Gastrocnemius medialis (tissue), 4 donors: ENCODE data around the gene FBXO28. TPM values are rescaled to one million over a fixed set of nuclear protein-coding genes. Genes with fewer than 3 reads are reported as not detected.

Experiments used
- ATAC-seq, 2 donors: fragments of 150-250 bp; one replicate each; pipeline ENCODE4 v1.9.1; 2016
- DNase-seq, 2 donors: peaks; one replicate each; pipeline ENCODE4 v3.0.0-alpha.2; 2019
- H3K27ac ChIP-seq, 4 donors: fragments of 200-600 bp; sonication (generic); 1 replicate in 1 of 4; 2 replicates in 3 of 4; pipeline ENCODE4 v1.5.1; 2016 to 2018; ENCODE audit warnings: mild to moderate bottlenecking in 2 of 4, moderate library complexity in 1 of 4
- H3K27me3 ChIP-seq, 3 donors: fragments of 200-600 bp; sonication (generic) in 2 of 3; 1 replicate in 1 of 3; 2 replicates in 2 of 3; pipeline versions ENCODE4 v1.5.1 to v1.6.0; 2016 to 2019; ENCODE audit warnings: mild to moderate bottlenecking in 1 of 3, moderate library complexity in 1 of 3
- H3K36me3 ChIP-seq, 2 donors: fragments of 200-600 bp; sonication (generic) in 1 of 2; one replicate each; pipeline ENCODE4 v1.5.1; 2017 to 2018
- H3K4me1 ChIP-seq, 2 donors: fragments of 200-600 bp; sonication (generic) in 1 of 2; one replicate each; pipeline ENCODE4 v1.5.1; 2016 to 2017; ENCODE audit warnings: mild to moderate bottlenecking in 2 of 2
- H3K4me3 ChIP-seq, 4 donors: fragments of 200-600 bp; sonication (generic) in 3 of 4; 1 replicate in 1 of 4; 2 replicates in 3 of 4; pipeline ENCODE4 v1.5.1; 2016 to 2019; ENCODE audit warnings: mild to moderate bottlenecking in 2 of 4
- H3K9me3 ChIP-seq, 3 donors: fragments of 200-600 bp; sonication (generic) in 2 of 3; 1 replicate in 1 of 3; 2 replicates in 2 of 3; pipeline ENCODE4 v1.5.1; 2016 to 2019
- CTCF ChIP-seq, 5 experiments: fragments of 450-650 bp in 3 of 5; fragments of 200-600 bp in 2 of 5; sonication (generic) in 2 of 5; IDR thresholded peaks in 4 of 5; conservative IDR thresholded peaks in 1 of 5; 1 replicate in 4 of 5; 2 replicates in 1 of 5; pipeline ENCODE4 v1.5.1; 2016 to 2019; ENCODE audit warnings: antibody characterized with exemption in 5 of 5, mild to moderate bottlenecking in 3 of 5, moderate library complexity in 3 of 5
- POLR2A ChIP-seq, 2 donors: fragments of 450-650 bp; IDR thresholded peaks; one replicate each; pipeline ENCODE4 v1.6.1; 2017; ENCODE audit warnings: antibody characterized with exemption in 2 of 2, mild to moderate bottlenecking in 2 of 2, moderate library complexity in 2 of 2
- in situ Hi-C, 4 donors: fragments of 200-750 bp; cut with MboI; loops; one replicate each; pipeline versions ENCODE4 v1.15.0 to v1.8.0; 2017; ENCODE audit warnings: low sequenced_read_pairs in 4 of 4
- intact Hi-C: fragments of 100-400 bp; cut with DNase I; formaldehyde crosslinking; loops from one replicate; pipeline ENCODE4 v1.15.1; 2023; ENCODE audit warnings: low total_unique reads
- total RNA-seq, 4 donors: library from RNA; depleted of rRNA; stranded (reverse); fragments of >200 nt; gene quantifications; one replicate each; pipeline versions ENCODE4 v1.1.0 to v1.2.3, GENCODE V29; 2016

FBXO28 gene
- total RNA-seq, 4 donors from 2014 or later = 20.2 to 30.9 (median 27.4) TPM

DNA sequence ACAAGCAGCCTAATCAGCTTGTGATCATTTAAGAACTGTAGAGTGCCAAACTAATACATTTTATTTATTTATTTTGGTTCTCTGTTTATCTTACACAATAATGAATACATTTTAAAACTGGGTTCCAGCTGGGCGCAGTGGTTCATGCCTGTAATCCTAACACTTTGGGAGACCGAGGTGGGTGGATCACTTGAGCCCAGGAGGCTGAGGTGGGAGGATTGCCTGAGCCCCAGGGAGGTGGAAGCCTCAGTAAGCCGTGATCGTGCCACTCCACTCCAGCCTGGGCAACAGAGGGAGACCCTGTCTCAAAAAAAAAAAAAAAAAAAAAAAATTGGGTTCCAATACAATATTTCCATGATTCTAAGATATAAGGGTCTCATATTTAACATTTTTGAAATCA is 9.2 kb downstream of the FBXO28 start:
- no peak overlapping the region for H3K4me3 ChIP-seq
- intact Hi-C loops (no loop called here), in situ Hi-C loops (loop anchor here in 2 of 4 donors (10.0 to 25.0 kb wide), 2 partner anchors 214 to 332 kb away; partner anchors contain the start of gene NVL (in 1 of the 2))
- no peaks in the 10 kb centered on the region for H3K27me3 ChIP-seq
- no peak for TF ChIP-seq CTCF (IDR thresholded peaks at IDR 0.05 in 4 of 5, conservative IDR thresholded peaks at IDR 0.05 in 1 of 5)
- TF ChIP-seq POLR2A (IDR thresholded peaks at IDR 0.05) = no peak
- H3K36me3 ChIP-seq = no peaks in the 10 kb centered on the region
- ATAC-seq (no peak), DNase-seq (no peak)
- H3K4me1 ChIP-seq = no peaks in the 10 kb centered on the region
- H3K27ac ChIP-seq = no peak overlapping the region
- H3K9me3 ChIP-seq = no peaks in the 10 kb centered on the region

- in situ Hi-C loops = loop anchor here in 2 of 4 donors (10.0 to 25.0 kb wide), 2 partner anchors 213 to 331 kb away; partner anchors contain the start of gene NVL (in 1 of the 2)
- TF ChIP-seq POLR2A (IDR thresholded peaks at IDR 0.05) (no peak), CTCF (IDR thresholded peaks at IDR 0.05 in 4 of 5, conservative IDR thresholded peaks at IDR 0.05 in 1 of 5) (no peak)
- Histone ChIP-seq H3K4me3 (no peak overlapping the region), H3K27ac (no peak overlapping the region), H3K27me3 (no peaks in the 10 kb centered on the region), H3K9me3 (no peaks in the 10 kb centered on the region), H3K4me1 (peaks cover 0 to 3% of the 10 kb centered on the region in 2 donors), H3K36me3 (no peaks in the 10 kb centered on the region)
- no peak for ATAC-seq
- no peak for DNase-seq
- intact Hi-C loops = no loop called here
Observed at GRCh38 chr1:224124220-224124619, 10.3 kb downstream of the FBXO28 start.

DNA sequence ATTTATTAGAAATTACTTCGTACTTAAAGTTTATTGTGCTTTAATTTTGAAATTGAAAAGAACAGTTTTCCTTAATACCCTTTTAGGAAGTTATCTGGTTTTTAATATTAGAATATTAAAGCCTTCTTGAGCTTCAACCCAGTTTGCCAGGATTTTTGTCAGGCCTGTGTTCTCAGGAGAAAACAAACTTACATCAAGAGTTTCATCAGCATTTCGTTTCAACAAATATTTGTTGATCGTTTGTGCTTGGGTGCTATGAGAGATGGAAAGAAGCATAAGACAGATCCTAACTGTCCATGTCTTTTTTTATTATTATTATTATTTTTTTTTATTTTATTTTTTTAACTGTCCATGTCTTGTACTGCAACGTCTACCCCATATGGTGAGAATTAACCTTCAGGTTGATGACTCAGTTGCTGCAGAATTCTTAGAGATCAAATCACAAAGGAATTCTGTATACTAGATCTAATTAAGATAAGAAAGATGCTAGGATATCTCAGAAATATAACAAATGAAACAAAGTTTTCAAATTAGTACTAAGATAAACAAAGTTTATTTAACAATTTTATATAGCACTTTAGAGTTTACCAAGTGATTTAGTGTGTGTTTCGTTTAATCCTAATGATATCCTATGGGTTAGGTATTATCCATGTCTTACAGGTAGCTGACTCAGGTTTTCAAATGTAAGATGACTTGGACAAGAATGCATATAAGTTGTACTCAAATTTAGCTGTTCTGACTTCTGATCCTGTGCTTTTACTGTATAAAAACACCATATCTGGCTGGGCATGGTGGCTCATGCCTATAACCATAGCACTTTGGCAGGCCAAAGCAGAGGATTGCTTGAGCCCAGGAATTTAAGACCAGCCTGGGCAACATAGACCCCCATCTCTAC is 14.3 kb downstream of the FBXO28 start:
- DNase-seq = no peak
- Histone ChIP-seq H3K27ac (no peak overlapping the region), H3K4me3 (no peak overlapping the region), H3K9me3 (no peaks in the 10 kb centered on the region), H3K27me3 (no peaks in the 10 kb centered on the region), H3K4me1 (peaks cover 0 to 3% of the 10 kb centered on the region in 2 donors), H3K36me3 (peaks cover 0 to 30% of the 10 kb centered on the region in 2 donors)
- intact Hi-C loops (no loop called here), in situ Hi-C loops (loop anchor here in 1 of 4 donors (10.0 kb wide), 1 partner anchor 327 kb away; no protein-coding TSS in a partner anchor)
- TF ChIP-seq CTCF (IDR thresholded peaks at IDR 0.05 in 4 of 5, conservative IDR thresholded peaks at IDR 0.05 in 1 of 5) (no peak), POLR2A (IDR thresholded peaks at IDR 0.05) (no peak)
- no peak for ATAC-seq

- no peaks in the 10 kb centered on the region for H3K9me3 ChIP-seq
- in situ Hi-C loops (no loop called here), intact Hi-C loops (no loop called here)
- peaks cover 0 to 3% of the 10 kb centered on the region in 2 donors for H3K4me1 ChIP-seq
- ATAC-seq = no peak
- H3K27ac ChIP-seq = no peak overlapping the region
- DNase-seq = no peak
- peaks cover 0 to 46% of the 10 kb centered on the region in 2 donors for H3K36me3 ChIP-seq
- no peak overlapping the region for H3K4me3 ChIP-seq
- no peaks in the 10 kb centered on the region for H3K27me3 ChIP-seq
- no peak for TF ChIP-seq POLR2A (IDR thresholded peaks at IDR 0.05)
- no peak for TF ChIP-seq CTCF (IDR thresholded peaks at IDR 0.05 in 4 of 5, conservative IDR thresholded peaks at IDR 0.05 in 1 of 5)
Observed at GRCh38 chr1:224131253-224131652, 17.3 kb downstream of the FBXO28 start.
